Muscle of leg (tissue), 11 donors: ENCODE measurements around the gene PARVG. TPM values are rescaled to one million over a fixed set of nuclear protein-coding genes. Genes with fewer than 3 reads are reported as not detected.
A peak's percentile ranks its signal among the peaks of the same experiment; 100 is the strongest.

Source experiments
- DNase-seq: peaks from one replicate; pipeline ENCODE4 v3.0.0; 2013
- H3K27ac ChIP-seq: one replicate; pipeline ENCODE4 v1.5.1; 2013; ENCODE audit warnings: mild to moderate bottlenecking, low read length, control low read depth
- H3K27me3 ChIP-seq: one replicate; pipeline ENCODE4 v1.6.1; 2013; ENCODE audit warnings: low read length; ENCODE audit not compliant: control insufficient read depth, insufficient read depth
- H3K36me3 ChIP-seq: one replicate; pipeline ENCODE4 v1.6.1; 2013; ENCODE audit warnings: low read length; ENCODE audit not compliant: control insufficient read depth, insufficient read depth
- H3K4me1 ChIP-seq: one replicate; pipeline ENCODE4 v1.6.1; 2013; ENCODE audit warnings: low read length; ENCODE audit not compliant: control insufficient read depth, insufficient read depth
- H3K4me3 ChIP-seq: one replicate; pipeline ENCODE4 v1.5.1; 2013; ENCODE audit warnings: low read length, control low read depth
- H3K9me3 ChIP-seq: replicated peaks from 2 replicates; pipeline ENCODE4 v1.6.1; 2013; ENCODE audit warnings: low read depth, low read length; ENCODE audit not compliant: control insufficient read depth
- WGBS: methylation state at CpG from one replicate; pipeline ENCODE4 v1.1.5; 2013; ENCODE audit warnings: missing lambda C conversion rate; ENCODE audit not compliant: insufficient coverage; 5-methylcytosine and 5-hydroxymethylcytosine counted together
- polyA plus RNA-seq, 8 donors: library from polyadenylated mRNA; unstranded; fragments of 120-200 nt; gene quantifications; one replicate each; pipeline versions ENCODE4 v1.2.1 to v1.2.3, GENCODE V29; 2013; ENCODE audit warnings: inconsistent platforms in 1 of 8, low replicate concordance in 1 of 8; ENCODE audit not compliant: insufficient read length in 8 of 8, insufficient read depth in 1 of 8
- total RNA-seq: library from RNA; stranded (reverse); fragments of 120-200 nt; gene quantifications from one replicate; pipeline ENCODE4 v1.2.4, GENCODE V29; 2013

Gene PARVG
- total and polyA plus RNA-seq, 9 donors = 2.8 to 4.3 (median 3.1) TPM

DNA sequence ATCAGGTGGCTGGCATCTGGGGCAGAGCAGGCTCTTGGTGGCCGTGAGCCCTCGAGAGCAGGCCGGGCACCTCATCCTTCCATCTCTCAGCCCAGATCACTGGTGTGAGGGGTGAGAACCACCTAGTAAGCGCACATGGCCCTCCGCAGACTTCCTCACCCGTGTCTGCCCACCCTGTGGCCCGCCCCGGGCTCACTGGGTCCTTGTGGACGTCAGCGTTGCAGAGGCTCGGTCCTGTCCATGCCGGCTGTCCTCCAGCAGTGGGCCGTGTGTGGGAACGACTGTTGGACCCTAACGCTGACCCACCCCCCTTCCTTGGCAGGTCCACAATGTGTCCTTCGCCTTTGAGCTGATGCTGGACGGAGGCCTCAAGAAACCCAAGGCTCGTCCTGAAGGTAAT lies 17.2 kb upstream of the PARVG start:
- H3K4me3 ChIP-seq = no peak overlapping the region
- 92% methylated on average over 18 of the region's 18 CpGs for WGBS
- no peak for DNase-seq
- peaks cover 17% of the 10 kb centered on the region for H3K36me3 ChIP-seq
- H3K4me1 ChIP-seq = peaks cover 4% of the 10 kb centered on the region
- H3K27me3 ChIP-seq = no peaks in the 10 kb centered on the region
- no peak overlapping the region for H3K27ac ChIP-seq
- no peaks in the 10 kb centered on the region for H3K9me3 ChIP-seq

DNA sequence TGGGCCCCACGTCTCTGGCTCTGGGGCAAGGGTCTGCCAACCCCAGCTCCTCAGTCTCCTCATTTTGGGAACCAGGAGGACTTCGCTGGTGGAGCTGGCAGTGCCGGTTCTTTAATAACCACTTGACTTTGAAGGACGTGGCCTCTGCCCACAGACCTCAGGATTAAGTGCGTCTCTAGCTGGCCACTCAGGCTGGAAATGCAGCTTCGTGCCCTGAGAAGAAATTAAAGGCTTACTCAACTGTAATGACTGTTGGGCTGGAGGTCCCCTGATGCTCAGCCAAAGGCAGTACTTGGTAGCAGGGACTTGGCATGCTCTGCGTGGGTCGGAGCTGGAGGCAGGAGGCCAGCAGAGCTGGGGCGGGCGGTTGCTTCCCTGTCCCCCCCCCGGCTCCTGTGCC lies 16.7 kb upstream of the PARVG start:
- no peak overlapping the region for H3K27ac ChIP-seq
- H3K9me3 ChIP-seq = no peaks in the 10 kb centered on the region
- H3K36me3 ChIP-seq = peaks cover 15% of the 10 kb centered on the region
- no peaks in the 10 kb centered on the region for H3K27me3 ChIP-seq
- DNase-seq = no peak
- H3K4me3 ChIP-seq = no peak overlapping the region
- peaks cover 2% of the 10 kb centered on the region for H3K4me1 ChIP-seq
- 73% methylated on average over 6 of the region's 11 CpGs for WGBS

DNA sequence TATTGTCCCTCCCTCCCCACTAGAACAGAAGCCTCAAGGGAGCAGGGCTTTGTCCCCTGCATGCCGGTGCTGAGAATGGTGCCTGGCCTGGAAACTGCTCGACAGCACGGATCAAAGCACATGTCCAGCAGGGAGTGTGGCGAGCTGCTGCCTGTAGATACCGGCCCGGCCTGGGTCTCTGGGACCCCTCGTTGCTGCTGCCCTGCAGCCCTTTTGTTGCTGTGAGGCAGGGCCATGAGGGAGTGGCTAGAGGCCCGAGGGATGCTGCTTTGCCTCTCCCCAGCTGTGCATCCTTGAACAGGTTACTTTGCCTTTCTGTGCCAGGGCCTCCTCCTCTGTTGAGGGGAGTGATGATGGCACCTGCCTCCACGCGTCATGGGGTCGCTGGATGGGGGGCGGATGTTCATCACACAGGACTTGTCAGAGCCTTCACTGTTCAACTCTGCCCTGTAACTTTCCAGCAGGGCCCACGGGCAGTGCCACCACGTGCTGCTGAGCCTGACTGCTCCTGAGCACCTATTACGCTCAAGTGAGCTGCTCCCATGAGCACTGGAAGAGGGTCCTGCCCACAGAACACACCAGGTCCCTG lies 15.3 kb upstream of the PARVG start:
- no peak overlapping the region for H3K27ac ChIP-seq
- 90% methylated on average over 12 of the region's 15 CpGs for WGBS
- peaks cover 8% of the 10 kb centered on the region for H3K36me3 ChIP-seq
- peaks cover 2% of the 10 kb centered on the region for H3K4me1 ChIP-seq
- no peak for DNase-seq
- H3K27me3 ChIP-seq = no peaks in the 10 kb centered on the region
- no peak overlapping the region for H3K4me3 ChIP-seq
- H3K9me3 ChIP-seq = no peaks in the 10 kb centered on the region

DNA sequence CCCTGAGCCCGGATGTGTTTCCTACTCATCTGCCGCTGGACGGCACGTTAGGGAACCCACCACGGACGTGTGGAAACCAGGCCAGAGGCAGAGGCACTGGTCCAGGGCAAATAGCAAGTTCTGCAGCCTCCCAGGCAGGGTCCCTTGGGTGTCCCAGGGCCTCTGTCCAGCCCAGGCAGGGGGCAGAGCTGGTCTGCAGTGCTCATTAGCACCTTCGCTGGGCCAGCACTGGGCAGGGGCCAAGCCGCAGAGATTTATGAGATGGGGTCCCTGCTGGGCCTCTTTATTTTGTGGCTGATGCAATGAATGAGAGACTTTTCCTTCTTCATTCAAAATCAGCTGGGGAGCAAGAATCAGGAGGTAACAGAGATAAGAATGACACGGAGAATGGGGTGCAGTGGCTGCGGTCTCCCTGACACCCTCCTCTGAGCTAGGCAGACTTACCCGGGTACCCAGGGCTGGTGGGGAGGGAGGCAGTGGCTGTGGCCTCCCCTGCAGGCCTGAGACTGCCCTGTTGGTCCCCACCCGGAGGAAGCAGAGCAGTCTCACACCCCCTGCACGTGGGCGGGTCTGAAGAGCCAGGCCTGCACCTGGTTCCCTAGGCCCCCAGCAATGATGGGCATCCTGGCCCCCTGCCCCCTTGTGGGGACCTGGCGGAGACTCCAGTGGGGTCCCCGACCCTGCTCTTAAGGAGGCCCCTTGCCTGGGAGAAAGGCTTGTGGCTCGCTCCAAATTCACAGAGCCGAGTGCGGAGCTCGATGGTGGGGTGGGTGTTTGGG lies 14.0 kb upstream of the PARVG start:
- H3K36me3 ChIP-seq = peaks cover 8% of the 10 kb centered on the region
- WGBS = 58% methylated on average over 19 of the region's 20 CpGs
- DNase-seq = no peak

DNA sequence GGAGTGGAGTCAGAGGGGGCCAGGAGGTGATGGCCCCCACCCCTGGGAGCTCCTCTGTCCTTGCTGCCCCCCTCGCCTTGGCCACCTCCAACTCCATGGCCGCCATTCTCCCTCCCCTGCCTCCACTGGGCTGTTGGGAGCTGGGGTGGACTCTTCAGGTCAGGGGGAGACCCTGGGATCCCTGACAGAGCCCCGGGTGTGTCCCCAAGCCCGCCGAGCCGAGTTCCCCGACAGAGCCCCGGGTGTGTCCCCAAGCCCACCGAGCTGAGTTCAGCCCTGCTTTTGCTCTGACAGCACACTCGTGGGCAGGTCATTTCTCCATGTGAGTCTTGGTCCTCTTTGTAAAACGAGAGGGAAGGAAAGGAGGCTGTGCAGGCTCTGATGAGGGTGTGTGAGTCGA lies 13.2 kb upstream of the PARVG start:
- WGBS = 60% methylated on average over 1 of the region's 12 CpGs
- Histone ChIP-seq H3K4me1 (peaks cover 8% of the 10 kb centered on the region), H3K27ac (no peak overlapping the region), H3K9me3 (no peaks in the 10 kb centered on the region), H3K27me3 (no peaks in the 10 kb centered on the region), H3K36me3 (peaks cover 8% of the 10 kb centered on the region), H3K4me3 (no peak overlapping the region)
- no peak for DNase-seq

More for the DNA sequence above, 14.0 kb upstream of the PARVG start:
- no peaks in the 10 kb centered on the region for H3K9me3 ChIP-seq
- no peak overlapping the region for H3K4me3 ChIP-seq
- no peaks in the 10 kb centered on the region for H3K27me3 ChIP-seq
- peaks cover 2% of the 10 kb centered on the region for H3K4me1 ChIP-seq
- H3K27ac ChIP-seq = no peak overlapping the region

DNA sequence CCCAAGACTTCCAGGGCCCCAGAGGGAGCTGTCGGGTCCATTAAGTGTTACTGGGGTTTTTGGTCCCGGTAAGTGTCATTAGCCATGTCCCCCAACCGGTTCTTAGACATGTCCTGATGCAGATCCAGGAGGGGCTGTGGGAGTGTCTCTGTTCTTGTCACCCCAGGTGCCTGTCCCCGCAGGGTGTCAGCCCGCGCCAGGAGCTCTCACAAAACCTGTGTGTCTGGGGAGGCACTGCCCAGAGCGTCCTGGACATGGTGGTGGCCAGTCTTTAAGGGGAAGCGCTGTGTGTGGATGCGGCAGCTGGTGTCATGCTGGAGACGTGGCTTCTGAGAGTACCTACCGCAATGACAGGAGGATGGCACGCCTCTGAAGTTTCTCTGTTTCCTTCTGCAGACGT lies 12.5 kb upstream of the PARVG start:
- WGBS = 95% methylated on average over 11 of the region's 13 CpGs

DNA sequence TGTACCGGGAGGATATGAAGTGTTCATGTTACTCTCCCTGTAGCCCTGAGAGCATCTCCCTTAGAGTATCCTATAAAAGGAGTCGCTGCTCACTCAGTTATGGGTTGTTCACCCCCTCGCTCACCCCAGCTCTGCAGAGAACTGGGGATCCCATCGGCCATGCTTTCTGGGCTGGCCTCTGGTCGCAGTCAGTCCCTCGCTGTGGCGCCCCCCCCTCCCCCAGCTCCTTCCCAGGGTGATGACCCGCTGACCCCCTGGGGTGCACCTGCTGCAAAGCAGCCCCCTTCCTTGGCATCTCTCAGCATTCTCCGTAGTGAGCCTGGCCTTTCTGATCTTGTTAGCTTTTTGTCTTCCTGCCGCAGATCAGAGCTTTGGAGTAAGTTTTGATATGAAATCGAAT lies 10.3 kb upstream of the PARVG start:
- WGBS = 56% methylated on average over 5 of the region's 11 CpGs
- peaks cover 4% of the 10 kb centered on the region for H3K36me3 ChIP-seq
- peaks cover 12% of the 10 kb centered on the region for H3K4me1 ChIP-seq
- H3K27ac ChIP-seq = no peak overlapping the region
- no peak for DNase-seq
- no peaks in the 10 kb centered on the region for H3K9me3 ChIP-seq
- H3K27me3 ChIP-seq = no peaks in the 10 kb centered on the region
- no peak overlapping the region for H3K4me3 ChIP-seq

More for the DNA sequence above, 12.5 kb upstream of the PARVG start:
- no peak for DNase-seq
- Histone ChIP-seq H3K4me3 (no peak overlapping the region), H3K27me3 (no peaks in the 10 kb centered on the region), H3K27ac (no peak overlapping the region), H3K36me3 (peaks cover 8% of the 10 kb centered on the region), H3K4me1 (peaks cover 14% of the 10 kb centered on the region), H3K9me3 (no peaks in the 10 kb centered on the region)

DNA sequence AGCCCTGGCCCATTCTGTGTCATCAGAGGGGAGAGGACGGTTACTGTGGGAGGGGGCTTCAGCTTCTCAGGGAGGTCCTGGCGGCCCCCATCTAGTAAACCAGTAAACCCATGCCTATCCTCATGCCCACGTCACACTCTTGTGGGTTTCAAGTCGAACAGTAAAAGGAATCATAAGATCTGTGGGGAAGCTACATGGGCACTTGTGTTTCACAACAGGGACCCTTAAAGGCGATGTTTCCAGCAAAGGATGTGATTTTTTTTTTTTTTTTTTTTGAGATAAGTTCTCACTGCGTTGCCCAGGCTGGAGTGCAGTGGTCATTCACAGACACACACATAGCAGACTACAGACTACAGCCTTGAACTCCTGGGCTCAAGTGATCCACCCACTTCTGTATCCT lies 9.2 kb upstream of the PARVG start:
- H3K36me3 ChIP-seq = no peaks in the 10 kb centered on the region
- peaks cover 12% of the 10 kb centered on the region for H3K4me1 ChIP-seq
- no peak overlapping the region for H3K27ac ChIP-seq
- WGBS = no CpG with 5 or more reads among the region's 6 CpGs
- DNase-seq = no peak
- H3K27me3 ChIP-seq = no peaks in the 10 kb centered on the region
- H3K9me3 ChIP-seq = no peaks in the 10 kb centered on the region
- no peak overlapping the region for H3K4me3 ChIP-seq

DNA sequence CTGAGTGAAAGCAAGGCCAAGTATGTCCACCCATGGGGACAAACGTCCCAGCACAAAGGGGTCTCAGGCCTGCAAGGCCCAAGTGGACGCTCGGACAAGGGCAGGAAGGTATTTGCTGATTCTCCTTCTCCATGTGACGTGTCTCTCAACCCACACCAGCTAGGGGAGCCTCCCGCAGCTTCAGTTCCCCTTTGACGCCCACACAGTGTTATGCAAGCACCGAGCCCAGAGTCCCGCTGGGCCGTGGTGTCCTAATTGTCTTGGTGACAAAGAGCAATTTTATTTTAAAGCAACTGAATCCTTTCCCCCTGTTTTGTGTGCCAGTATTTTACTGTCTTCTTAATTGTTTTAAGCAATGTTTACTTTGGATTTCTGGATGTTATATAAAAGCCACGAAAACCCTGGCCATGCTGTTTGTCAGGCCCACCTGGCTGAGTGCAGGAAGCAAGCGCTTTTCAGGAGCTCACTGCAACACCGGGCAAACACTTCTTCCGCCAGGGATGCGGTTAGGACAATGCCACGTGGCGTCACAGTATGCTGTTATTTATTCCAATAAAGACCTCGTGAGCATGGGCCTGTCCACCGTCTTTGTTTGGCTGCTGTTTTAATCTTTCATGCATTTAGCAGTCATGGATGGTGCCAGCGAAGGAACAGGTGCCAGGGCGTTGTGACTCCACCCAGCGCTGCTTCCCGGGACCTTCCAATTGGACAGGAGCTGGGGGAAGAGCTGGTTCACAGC lies 8.2 kb upstream of the PARVG start:
- Histone ChIP-seq H3K27me3 (no peaks in the 10 kb centered on the region), H3K9me3 (no peaks in the 10 kb centered on the region), H3K36me3 (no peaks in the 10 kb centered on the region), H3K4me1 (peaks cover 12% of the 10 kb centered on the region), H3K4me3 (no peak overlapping the region), H3K27ac (no peak overlapping the region)
- DNase-seq = peak; percentile 56
- WGBS = 69% methylated on average over 14 of the region's 22 CpGs

DNA sequence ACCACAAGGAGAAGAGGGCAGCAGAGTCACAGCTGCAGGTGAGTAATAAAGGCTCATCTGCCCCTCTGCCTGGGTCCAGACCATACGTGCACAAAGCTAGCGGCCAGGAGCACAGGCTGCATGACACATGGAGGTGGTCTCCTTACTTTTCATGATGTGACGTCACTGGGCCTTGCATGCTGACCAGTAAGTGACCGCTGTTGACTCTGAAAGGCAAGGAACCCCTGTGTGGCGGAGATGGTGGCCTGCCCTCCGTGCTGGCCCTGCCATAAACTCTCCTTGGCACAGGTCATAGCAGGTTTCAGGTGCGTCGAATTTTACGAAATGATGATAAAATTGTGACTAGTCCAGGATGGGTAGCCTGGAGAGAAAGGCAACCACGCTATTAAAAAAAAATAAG lies 7.6 kb upstream of the PARVG start:
- Histone ChIP-seq H3K9me3 (no peaks in the 10 kb centered on the region), H3K36me3 (no peaks in the 10 kb centered on the region), H3K27me3 (no peaks in the 10 kb centered on the region), H3K27ac (no peak overlapping the region), H3K4me3 (no peak overlapping the region), H3K4me1 (peaks cover 12% of the 10 kb centered on the region)
- 78% methylated on average over 9 of the region's 10 CpGs for WGBS
- no peak for DNase-seq
